ENCODE measurements around the gene TTLL9. TPM values are rescaled to one million over a fixed set of nuclear protein-coding genes. Genes with fewer than 3 reads are reported as not detected.

Gene TTLL9
- total RNA-seq, 1 experiment from 2014 or later: not detected

GRCh38 chr20:31843881-31844280, 26.6 kb upstream of the TTLL9 start:
- Histone ChIP-seq H3K4me1 (peaks cover 50% of the 10 kb centered on the region), H3K27me3 (no peaks in the 10 kb centered on the region), H3K36me3 (no peaks in the 10 kb centered on the region), H3K27ac (peak overlapping the region; percentile 71; the same call in 1 of the 2 replicates), H3K4me3 (peak overlapping the region; percentile 60), H3K9me3 (replicated peaks) (no peaks in the 10 kb centered on the region)
- peak in 1 of 2 experiments; percentile 34 for DNase-seq

GRCh38 chr20:31844737-31845299, 25.6 kb upstream of the TTLL9 start:
- Histone ChIP-seq H3K4me3 (peak overlapping the region; percentile 60), H3K27me3 (no peaks in the 10 kb centered on the region), H3K9me3 (replicated peaks) (no peaks in the 10 kb centered on the region), H3K27ac (peak overlapping the region; percentile 71), H3K4me1 (peaks cover 41% of the 10 kb centered on the region), H3K36me3 (no peaks in the 10 kb centered on the region)
- peak in 1 of 2 experiments; percentile 33 for DNase-seq

GRCh38 chr20:31845300-31845863, 25.1 kb upstream of the TTLL9 start, which contains the start of gene FOXS1:
Gene FOXS1 (minus strand): TSS chr20:31845604. CDS start chr20:31845542, 62 bp downstream.
- H3K4me1 ChIP-seq: peaks cover 38% of the 10 kb centered on the region
- no peaks in the 10 kb centered on the region for H3K27me3 ChIP-seq
- peak within 1 kb of the TSS; percentile 60 for H3K4me3 ChIP-seq
- H3K36me3 ChIP-seq: no peaks in the 10 kb centered on the region
- DNase-seq: peak; percentile 95 to 96
- peak within 1 kb of the TSS; percentile 71 for H3K27ac ChIP-seq
- no peaks in the 10 kb centered on the region for H3K9me3 ChIP-seq (replicated peaks)

GRCh38 chr20:31846793-31847138, 23.7 kb upstream of the TTLL9 start:
- no peak overlapping the region for H3K4me3 ChIP-seq
- no peak for DNase-seq
- H3K4me1 ChIP-seq: peaks cover 24% of the 10 kb centered on the region
- H3K9me3 ChIP-seq (replicated peaks): no peaks in the 10 kb centered on the region
- no peaks in the 10 kb centered on the region for H3K36me3 ChIP-seq
- no peak overlapping the region for H3K27ac ChIP-seq
- H3K27me3 ChIP-seq: no peaks in the 10 kb centered on the region

- no peaks in the 10 kb centered on the region for H3K9me3 ChIP-seq (replicated peaks)
Measured at GRCh38 chr20:31848088-31848999, 22.1 kb upstream of the TTLL9 start.

GRCh38 chr20:31849306-31849930, 21.0 kb upstream of the TTLL9 start:
- H3K27ac ChIP-seq: no peak overlapping the region
- no peaks in the 10 kb centered on the region for H3K36me3 ChIP-seq
- H3K4me3 ChIP-seq: no peak overlapping the region
- H3K9me3 ChIP-seq (replicated peaks): no peaks in the 10 kb centered on the region
- peaks cover 7% of the 10 kb centered on the region; the same call in 1 of the 2 replicates for H3K4me1 ChIP-seq
- no peak for DNase-seq
- H3K27me3 ChIP-seq: 0 out of 2 replicates have a peak, but pooled peaks cover 3% of the 10 kb centered on the region

More at GRCh38 chr20:31848088-31848999, 22.1 kb upstream of the TTLL9 start:
- no peak for DNase-seq
- Histone ChIP-seq H3K27me3 (no peaks in the 10 kb centered on the region), H3K27ac (no peak overlapping the region), H3K36me3 (no peaks in the 10 kb centered on the region), H3K4me3 (no peak overlapping the region), H3K4me1 (peaks cover 9% of the 10 kb centered on the region; the same call in 1 of the 2 replicates)

- peaks cover 1% of the 10 kb centered on the region; the same call in 1 of the 2 replicates for H3K4me1 ChIP-seq
- H3K9me3 ChIP-seq (replicated peaks): no peaks in the 10 kb centered on the region
- 0 out of 2 replicates have a peak, but pooled peaks cover 6% of the 10 kb centered on the region for H3K27me3 ChIP-seq
- DNase-seq: no peak
- H3K4me3 ChIP-seq: no peak overlapping the region
- no peak overlapping the region for H3K27ac ChIP-seq
- H3K36me3 ChIP-seq: no peaks in the 10 kb centered on the region
Measured at GRCh38 chr20:31851240-31851955, 19.0 kb upstream of the TTLL9 start.

GRCh38 chr20:31853481-31853880, 17.0 kb upstream of the TTLL9 start:
- Histone ChIP-seq H3K9me3 (replicated peaks) (no peaks in the 10 kb centered on the region), H3K27me3 (peaks cover 7% of the 10 kb centered on the region; the same call in 1 of the 2 replicates), H3K4me1 (no peaks in the 10 kb centered on the region), H3K27ac (no peak overlapping the region), H3K36me3 (no peaks in the 10 kb centered on the region), H3K4me3 (no peak overlapping the region)
- DNase-seq: no peak

GRCh38 chr20:31856516-31856915, 13.9 kb upstream of the TTLL9 start:
- H3K27me3 ChIP-seq: peaks cover 14% of the 10 kb centered on the region; the same call in 1 of the 2 replicates
- peaks cover 3% of the 10 kb centered on the region; the same call in 1 of the 2 replicates for H3K4me1 ChIP-seq
- H3K4me3 ChIP-seq: no peak overlapping the region
- no peak for DNase-seq
- H3K9me3 ChIP-seq (replicated peaks): no peaks in the 10 kb centered on the region
- no peaks in the 10 kb centered on the region for H3K36me3 ChIP-seq
- H3K27ac ChIP-seq: no peak overlapping the region

GRCh38 chr20:31857861-31858759, 12.3 kb upstream of the TTLL9 start:
- H3K4me1 ChIP-seq: peaks cover 3% of the 10 kb centered on the region; the same call in 1 of the 2 replicates
- no peaks in the 10 kb centered on the region for H3K9me3 ChIP-seq (replicated peaks)
- H3K27ac ChIP-seq: no peak overlapping the region
- H3K4me3 ChIP-seq: no peak overlapping the region
- peaks cover 14% of the 10 kb centered on the region; the same call in 1 of the 2 replicates for H3K27me3 ChIP-seq
- H3K36me3 ChIP-seq: no peaks in the 10 kb centered on the region
- DNase-seq: no peak

GRCh38 chr20:31858760-31859083, 11.7 kb upstream of the TTLL9 start:
- Histone ChIP-seq H3K4me3 (no peak overlapping the region), H3K9me3 (replicated peaks) (no peaks in the 10 kb centered on the region), H3K27ac (no peak overlapping the region), H3K36me3 (no peaks in the 10 kb centered on the region), H3K27me3 (peaks cover 14% of the 10 kb centered on the region; the same call in 1 of the 2 replicates), H3K4me1 (peaks cover 3% of the 10 kb centered on the region; the same call in 1 of the 2 replicates)
- DNase-seq: no peak

- Histone ChIP-seq H3K4me1 (peaks cover 3% of the 10 kb centered on the region; the same call in 1 of the 2 replicates), H3K27ac (no peak overlapping the region), H3K4me3 (no peak overlapping the region), H3K9me3 (replicated peaks) (no peaks in the 10 kb centered on the region), H3K27me3 (peaks cover 10% of the 10 kb centered on the region; the same call in 1 of the 2 replicates), H3K36me3 (no peaks in the 10 kb centered on the region)
- no peak for DNase-seq
Measured at GRCh38 chr20:31859266-31859997, 11.0 kb upstream of the TTLL9 start.

GRCh38 chr20:31859998-31860380, 10.4 kb upstream of the TTLL9 start:
- no peaks in the 10 kb centered on the region for H3K36me3 ChIP-seq
- H3K4me3 ChIP-seq: no peak overlapping the region
- peaks cover 3% of the 10 kb centered on the region; the same call in 1 of the 2 replicates for H3K4me1 ChIP-seq
- H3K27ac ChIP-seq: no peak overlapping the region
- no peak for DNase-seq
- no peaks in the 10 kb centered on the region for H3K9me3 ChIP-seq (replicated peaks)
- peaks cover 10% of the 10 kb centered on the region; the same call in 1 of the 2 replicates for H3K27me3 ChIP-seq
